HUES6 (cell line): ENCODE measurements around the gene GSDME.

Experiments used
- H3K27ac ChIP-seq: 2 replicates; pipeline ENCODE4 v1.7.0; 2013; ENCODE audit warnings: low read depth, mild to moderate bottlenecking, low read length, inconsistent platforms
- H3K27me3 ChIP-seq: 2 replicates; pipeline ENCODE4 v1.6.1; 2013; ENCODE audit warnings: low read length; ENCODE audit not compliant: control insufficient read depth, insufficient read depth
- H3K36me3 ChIP-seq: 2 replicates; pipeline ENCODE4 v1.6.1; 2013; ENCODE audit warnings: low read length; ENCODE audit not compliant: control insufficient read depth, insufficient read depth
- H3K4me1 ChIP-seq: 2 replicates; pipeline ENCODE4 v1.6.1; 2013; ENCODE audit warnings: low read length; ENCODE audit not compliant: control insufficient read depth, insufficient read depth
- H3K4me3 ChIP-seq: 2 replicates; pipeline ENCODE4 v1.5.1; 2013; ENCODE audit warnings: low read depth, low read length
- H3K9ac ChIP-seq: one replicate; pipeline ENCODE4 v1.6.1; 2013; ENCODE audit warnings: mild to moderate bottlenecking, low read length
- H3K9me3 ChIP-seq: 2 replicates; pipeline ENCODE4 v1.6.1; 2013; ENCODE audit warnings: low read depth, low read length; ENCODE audit not compliant: control insufficient read depth, insufficient read depth

GSDME gene

GRCh38 chr7:24773646-24774045 lies 16.4 kb upstream of the GSDME start:
- Histone ChIP-seq H3K36me3 (no peaks in the 10 kb centered on the region), H3K27ac (no peak overlapping the region), H3K9me3 (no peaks in the 10 kb centered on the region), H3K27me3 (no peaks in the 10 kb centered on the region), H3K9ac (no peak overlapping the region), H3K4me1 (no peaks in the 10 kb centered on the region; the same call in 1 of the 2 replicates), H3K4me3 (no peak overlapping the region)

GRCh38 chr7:24769851-24770250 lies 12.6 kb upstream of the GSDME start:
- H3K27ac ChIP-seq = no peak overlapping the region
- no peaks in the 10 kb centered on the region for H3K9me3 ChIP-seq
- no peak overlapping the region for H3K4me3 ChIP-seq
- H3K27me3 ChIP-seq = no peaks in the 10 kb centered on the region
- H3K4me1 ChIP-seq = no peaks in the 10 kb centered on the region; the same call in 1 of the 2 replicates
- no peaks in the 10 kb centered on the region for H3K36me3 ChIP-seq
- no peak overlapping the region for H3K9ac ChIP-seq

GRCh38 chr7:24769014-24769830 lies 12.0 kb upstream of the GSDME start:
- no peaks in the 10 kb centered on the region for H3K27me3 ChIP-seq
- H3K36me3 ChIP-seq = no peaks in the 10 kb centered on the region
- H3K9me3 ChIP-seq = no peaks in the 10 kb centered on the region
- no peak overlapping the region for H3K9ac ChIP-seq
- H3K4me3 ChIP-seq = no peak overlapping the region
- H3K4me1 ChIP-seq = no peaks in the 10 kb centered on the region; the same call in 1 of the 2 replicates
- H3K27ac ChIP-seq = no peak overlapping the region

- no peak overlapping the region for H3K9ac ChIP-seq
- no peak overlapping the region for H3K27ac ChIP-seq
- H3K9me3 ChIP-seq = no peaks in the 10 kb centered on the region
Measured at GRCh38 chr7:24767878-24768569, 10.8 kb upstream of the GSDME start.

GRCh38 chr7:24764972-24765744 lies 7.9 kb upstream of the GSDME start:
- Histone ChIP-seq H3K4me3 (no peak overlapping the region), H3K9ac (no peak overlapping the region), H3K9me3 (peaks cover 3% of the 10 kb centered on the region; the same call in 1 of the 2 replicates), H3K36me3 (no peaks in the 10 kb centered on the region), H3K27me3 (no peaks in the 10 kb centered on the region), H3K4me1 (no peaks in the 10 kb centered on the region; the same call in 1 of the 2 replicates), H3K27ac (no peak overlapping the region)

More at GRCh38 chr7:24767878-24768569, 10.8 kb upstream of the GSDME start:
- Histone ChIP-seq H3K4me3 (no peak overlapping the region), H3K4me1 (no peaks in the 10 kb centered on the region; the same call in 1 of the 2 replicates), H3K27me3 (no peaks in the 10 kb centered on the region), H3K36me3 (no peaks in the 10 kb centered on the region)

- Histone ChIP-seq H3K27ac (no peak overlapping the region), H3K4me3 (no peak overlapping the region), H3K9ac (no peak overlapping the region), H3K36me3 (no peaks in the 10 kb centered on the region), H3K27me3 (peaks cover 7% of the 10 kb centered on the region), H3K4me1 (no peaks in the 10 kb centered on the region), H3K9me3 (peaks cover 3% of the 10 kb centered on the region; the same call in 1 of the 2 replicates)
Measured at GRCh38 chr7:24764011-24764410, 6.7 kb upstream of the GSDME start.

GRCh38 chr7:24763303-24763901 lies 6.1 kb upstream of the GSDME start:
- no peaks in the 10 kb centered on the region for H3K36me3 ChIP-seq
- H3K4me3 ChIP-seq = no peak overlapping the region
- no peak overlapping the region for H3K27ac ChIP-seq
- H3K27me3 ChIP-seq = peaks cover 13% of the 10 kb centered on the region
- H3K9ac ChIP-seq = no peak overlapping the region
- no peaks in the 10 kb centered on the region for H3K4me1 ChIP-seq
- peaks cover 3% of the 10 kb centered on the region; the same call in 1 of the 2 replicates for H3K9me3 ChIP-seq

- no peak overlapping the region for H3K9ac ChIP-seq
- no peak overlapping the region for H3K27ac ChIP-seq
- H3K4me3 ChIP-seq = no peak overlapping the region
- no peaks in the 10 kb centered on the region for H3K36me3 ChIP-seq
- H3K4me1 ChIP-seq = 0 out of 2 replicates have a peak, but pooled peaks cover 2% of the 10 kb centered on the region
- H3K27me3 ChIP-seq = peaks cover 20% of the 10 kb centered on the region
- H3K9me3 ChIP-seq = peaks cover 3% of the 10 kb centered on the region; the same call in 1 of the 2 replicates
Measured at GRCh38 chr7:24762771-24763170, 5.5 kb upstream of the GSDME start.

GRCh38 chr7:24760968-24761367 lies 3.7 kb upstream of the GSDME start:
- H3K36me3 ChIP-seq = no peaks in the 10 kb centered on the region
- H3K4me1 ChIP-seq = peaks cover 5% of the 10 kb centered on the region; the same call in 1 of the 2 replicates
- H3K4me3 ChIP-seq = no peak overlapping the region
- H3K27ac ChIP-seq = no peak overlapping the region
- H3K9me3 ChIP-seq = peaks cover 3% of the 10 kb centered on the region; the same call in 1 of the 2 replicates
- H3K27me3 ChIP-seq = peaks cover 32% of the 10 kb centered on the region
- no peak overlapping the region for H3K9ac ChIP-seq

- Histone ChIP-seq H3K4me1 (peaks cover 10% of the 10 kb centered on the region; the same call in 1 of the 2 replicates), H3K27me3 (peaks cover 45% of the 10 kb centered on the region), H3K9ac (peak overlapping the region; percentile 45), H3K27ac (no peak overlapping the region), H3K36me3 (no peaks in the 10 kb centered on the region), H3K4me3 (peak overlapping the region; percentile 81), H3K9me3 (peaks cover 3% of the 10 kb centered on the region; the same call in 1 of the 2 replicates)
Measured at GRCh38 chr7:24756545-24757352, 515 bp downstream of the GSDME start.
